Keratinocyte (primary cell): ENCODE measurements around the gene MRPS12. TPM values are rescaled to one million over a fixed set of nuclear protein-coding genes. Genes with fewer than 3 reads are reported as not detected.

Experiments used
- DNase-seq: peaks from one replicate; pipeline ENCODE4 v3.0.0-alpha.2; 2011; ENCODE audit warnings: low read depth, missing footprints, low spot score
- FAIRE-seq: peaks from 2 replicates; lab custom pipeline; 2011; peaks lifted over from hg19 to GRCh38; lab: Jason Lieb, UNC
- H2AFZ ChIP-seq: 2 replicates; pipeline ENCODE4 v1.6.0; 2012; ENCODE audit warnings: low read length, control low read depth, inconsistent platforms; ENCODE audit not compliant: control insufficient read depth
- H3K27ac ChIP-seq: 2 replicates; pipeline ENCODE4 v1.5.1; 2011; ENCODE audit warnings: low read length; ENCODE audit not compliant: control insufficient read depth, insufficient read depth
- H3K27me3 ChIP-seq: 3 replicates; pipeline ENCODE4 v1.6.0; 2011; ENCODE audit warnings: low read length; ENCODE audit not compliant: control insufficient read depth, insufficient read depth; ENCODE audit errors: extremely low read depth
- H3K36me3 ChIP-seq, 2 experiments: 2 replicates in 1 of 2; 3 replicates in 1 of 2; pipeline ENCODE4 v1.5.1; 2011; ENCODE audit warnings: low read length in 2 of 2, mild to moderate bottlenecking in 1 of 2; ENCODE audit not compliant: control insufficient read depth in 2 of 2, insufficient read depth in 2 of 2; ENCODE audit errors: extremely low read depth in 1 of 2
- H3K4me1 ChIP-seq: 3 replicates; pipeline ENCODE4 v1.5.1; 2011; ENCODE audit warnings: low read length; ENCODE audit not compliant: control insufficient read depth, insufficient read depth; ENCODE audit errors: extremely low read depth
- H3K4me2 ChIP-seq: 3 replicates; pipeline ENCODE4 v1.6.0; 2011; ENCODE audit warnings: low read depth, low read length; ENCODE audit not compliant: control insufficient read depth, insufficient read depth; ENCODE audit errors: extremely low read depth
- H3K4me3 ChIP-seq, 3 experiments: fragments of 200-600 bp in 1 of 3; sonication (generic) in 1 of 3; 2 replicates in 2 of 3; 3 replicates in 1 of 3; pipeline ENCODE4 v1.5.1; 2011 to 2016; ENCODE audit warnings: low read length in 3 of 3, mild to moderate bottlenecking in 3 of 3, control low read depth in 2 of 3, inconsistent platforms in 1 of 3, low read depth in 1 of 3, mixed read lengths in 1 of 3, mixed run types in 1 of 3, moderate library complexity in 1 of 3; ENCODE audit not compliant: control insufficient read depth in 2 of 3, insufficient read depth in 2 of 3; ENCODE audit errors: extremely low read depth in 1 of 3
- H3K79me2 ChIP-seq: 2 replicates; pipeline ENCODE4 v1.6.0; 2012; ENCODE audit warnings: low read length; ENCODE audit not compliant: control insufficient read depth, insufficient read depth
- H3K9ac ChIP-seq: 3 replicates; pipeline ENCODE4 v1.6.0; 2011; ENCODE audit warnings: low read length; ENCODE audit not compliant: control insufficient read depth, insufficient read depth; ENCODE audit errors: extremely low read depth
- H3K9me1 ChIP-seq: 3 replicates; pipeline ENCODE4 v1.6.0; 2011; ENCODE audit warnings: low read length; ENCODE audit not compliant: control insufficient read depth, insufficient read depth; ENCODE audit errors: extremely low read depth
- H3K9me3 ChIP-seq: 2 replicates; pipeline ENCODE4 v1.5.1; 2012; ENCODE audit warnings: low read depth, low read length; ENCODE audit not compliant: control insufficient read depth
- H4K20me1 ChIP-seq: 3 replicates; pipeline ENCODE4 v1.6.0; 2011; ENCODE audit warnings: low read length; ENCODE audit not compliant: control insufficient read depth, insufficient read depth; ENCODE audit errors: extremely low read depth
- CTCF ChIP-seq, 3 experiments: IDR thresholded peaks in 1 of 3; conservative IDR thresholded peaks in 1 of 3; optimal IDR thresholded peaks in 1 of 3; 2 replicates in 2 of 3; 3 replicates in 1 of 3; pipeline versions ENCODE3 to v1.5.1; 2011; ENCODE audit warnings: low read length in 3 of 3, mild to moderate bottlenecking in 3 of 3, moderate library complexity in 2 of 3, control low read depth in 1 of 3, inconsistent platforms in 1 of 3; ENCODE audit not compliant: insufficient read depth in 2 of 3; ENCODE audit errors: extremely low read depth in 1 of 3
- EZH2 ChIP-seq: IDR thresholded peaks from one replicate; pipeline ENCODE4 v1.6.1; 2012; ENCODE audit warnings: inconsistent platforms, mild to moderate bottlenecking, low read length, moderate library complexity
- dilution Hi-C: fragments of 300-500 bp; cut with MboI; formaldehyde crosslinking; loops from one replicate; pipeline ENCODE4 v1.7.0; 2020; ENCODE audit warnings: low sequenced_read_pairs; ENCODE audit not compliant: extremely low pct_ligation_motif_present
- polyA plus RNA-seq, 5 experiments: library from polyadenylated mRNA; depleted of rRNA in 3 of 5; stranded (reverse) in 3 of 5; stranded (forward) in 1 of 5; unstranded in 1 of 5; fragments of >200 nt; gene quantifications; 1 replicate in 1 of 5; 2 replicates in 3 of 5; 3 replicates in 1 of 5; pipeline versions ENCODE4 v1.2.1 to v1.2.3, GENCODE V29; 2011 to 2012; ENCODE audit warnings: missing spikeins in 2 of 5, low read depth in 1 of 5, low replicate concordance in 1 of 5

Gene MRPS12
- polyA plus RNA-seq, 1 donor (not counting 4 experiments of a cell fraction or from before 2014, with no cell fraction given), result 37.7 TPM

- TF ChIP-seq CTCF (optimal IDR thresholded peaks at IDR 0.05 in 1 of 3, IDR thresholded peaks at IDR 0.05 in 1 of 3, conservative IDR thresholded peaks at IDR 0.05 in 1 of 3; ENCODE audit: extremely low read depth in 1 of 3, insufficient read depth in 2 of 3, low read length in 3 of 3) (no peak), EZH2 (no peak)
- DNase-seq (no peak), FAIRE-seq (no peak)
- Histone ChIP-seq H3K27ac (no peak overlapping the region), H3K9me3 (no peaks in the 10 kb centered on the region), H3K79me2 (no peaks in the 10 kb centered on the region), H3K9ac (no peak overlapping the region), H3K4me1 (no peaks in the 10 kb centered on the region), H3K36me3 (no peaks in the 10 kb centered on the region), H3K9me1 (no peaks in the 10 kb centered on the region), H3K4me3 (no peak overlapping the region), H3K27me3 (no peaks in the 10 kb centered on the region), H3K4me2 (no peak overlapping the region), H4K20me1 (no peaks in the 10 kb centered on the region), H2AFZ (no peak overlapping the region)
- dilution Hi-C loops, result no loop called here
These were observed 16.8 kb upstream of the MRPS12 start for GRCh38 chr19:38913958-38914357.

GRCh38 chr19:38915329-38916321 lies 15.1 kb upstream of the MRPS12 start:
- Histone ChIP-seq H3K4me3 (no peak overlapping the region), H3K27me3 (no peaks in the 10 kb centered on the region), H3K36me3 (peaks cover 0 to 2% of the 10 kb centered on the region in 2 experiments), H3K9me3 (no peaks in the 10 kb centered on the region), H3K4me1 (no peaks in the 10 kb centered on the region), H3K4me2 (no peak overlapping the region), H3K9ac (no peak overlapping the region), H4K20me1 (no peaks in the 10 kb centered on the region), H2AFZ (no peak overlapping the region), H3K27ac (no peak overlapping the region), H3K79me2 (no peaks in the 10 kb centered on the region), H3K9me1 (no peaks in the 10 kb centered on the region)
- FAIRE-seq (no peak), DNase-seq (no peak)
- dilution Hi-C loops, result no loop called here
- TF ChIP-seq CTCF (optimal IDR thresholded peaks at IDR 0.05 in 1 of 3, IDR thresholded peaks at IDR 0.05 in 1 of 3, conservative IDR thresholded peaks at IDR 0.05 in 1 of 3; ENCODE audit: extremely low read depth in 1 of 3, insufficient read depth in 2 of 3, low read length in 3 of 3) (no peak), EZH2 (no peak)
